ENCODE measurements around the gene SMAP1.

The SMAP1 gene

GRCh38 chr6:70819646-70820045, 152.0 kb downstream of the SMAP1 start:
- Histone ChIP-seq H2AFZ (ENCODE audit: low read depth, low read length) (no peak overlapping the region), H3K79me2 (ENCODE audit: insufficient read depth, low read length) (no peaks in the 10 kb centered on the region), H3K27me3 (ENCODE audit: insufficient read depth, low read length, poor library complexity) (no peaks in the 10 kb centered on the region), H3K4me1 (ENCODE audit: insufficient read depth, low read length) (no peaks in the 10 kb centered on the region), H4K20me1 (ENCODE audit: insufficient read depth, low read length) (no peaks in the 10 kb centered on the region), H3K36me3 (ENCODE audit: insufficient read depth, low read length) (no peaks in the 10 kb centered on the region), H3K9ac (ENCODE audit: low read depth, low read length) (no peak overlapping the region), H3K4me3 (ENCODE audit: low read depth in 1 of 2, low read length in 2 of 2) (no peak overlapping the region), H3K4me2 (ENCODE audit: insufficient read depth, low read length) (no peak overlapping the region), H3K27ac (ENCODE audit: low read length) (no peak overlapping the region), H3K9me3 (ENCODE audit: insufficient read depth, low read length, severe bottlenecking) (peaks cover 2% of the 10 kb centered on the region)
- DNase-seq (no peak), ATAC-seq (ENCODE audit: insufficient read depth, low read depth) (no peak)
- TF ChIP-seq EZH2 (IDR thresholded peaks at IDR 0.05; ENCODE audit: borderline replicate concordance, low read depth, low read length, severe bottlenecking): no peak
- TF ChIP-seq CTCF (IDR thresholded peaks at IDR 0.05; ENCODE audit: borderline replicate concordance, extremely low read depth, low read length, poor library complexity, severe bottlenecking): no peak

GRCh38 chr6:70820778-70821177, 153.1 kb downstream of the SMAP1 start:
- ATAC-seq (ENCODE audit: insufficient read depth, low read depth): no peak
- no peak overlapping the region for H2AFZ ChIP-seq (ENCODE audit: low read depth, low read length)
- H4K20me1 ChIP-seq (ENCODE audit: insufficient read depth, low read length): no peaks in the 10 kb centered on the region
- no peaks in the 10 kb centered on the region for H3K36me3 ChIP-seq (ENCODE audit: insufficient read depth, low read length)
- TF ChIP-seq EZH2 (IDR thresholded peaks at IDR 0.05; ENCODE audit: borderline replicate concordance, low read depth, low read length, severe bottlenecking): no peak
- no peaks in the 10 kb centered on the region for H3K79me2 ChIP-seq (ENCODE audit: insufficient read depth, low read length)
- no peak for DNase-seq
- H3K4me3 ChIP-seq (ENCODE audit: low read depth in 1 of 2, low read length in 2 of 2): no peak overlapping the region
- no peak overlapping the region for H3K4me2 ChIP-seq (ENCODE audit: insufficient read depth, low read length)
- no peak overlapping the region for H3K27ac ChIP-seq (ENCODE audit: low read length)
- H3K4me1 ChIP-seq (ENCODE audit: insufficient read depth, low read length): no peaks in the 10 kb centered on the region
- no peaks in the 10 kb centered on the region for H3K27me3 ChIP-seq (ENCODE audit: insufficient read depth, low read length, poor library complexity)
- H3K9me3 ChIP-seq (ENCODE audit: insufficient read depth, low read length, severe bottlenecking): peaks cover 2% of the 10 kb centered on the region
- H3K9ac ChIP-seq (ENCODE audit: low read depth, low read length): no peak overlapping the region

GRCh38 chr6:70821751-70822150, 154.1 kb downstream of the SMAP1 start:
- H3K4me1 ChIP-seq (ENCODE audit: insufficient read depth, low read length): no peaks in the 10 kb centered on the region
- no peak overlapping the region for H3K4me2 ChIP-seq (ENCODE audit: insufficient read depth, low read length)
- no peaks in the 10 kb centered on the region for H4K20me1 ChIP-seq (ENCODE audit: insufficient read depth, low read length)
- no peaks in the 10 kb centered on the region for H3K27me3 ChIP-seq (ENCODE audit: insufficient read depth, low read length, poor library complexity)
- DNase-seq (no peak), ATAC-seq (ENCODE audit: insufficient read depth, low read depth) (no peak)
- no peak overlapping the region for H3K9ac ChIP-seq (ENCODE audit: low read depth, low read length)
- H3K4me3 ChIP-seq (ENCODE audit: low read depth in 1 of 2, low read length in 2 of 2): no peak overlapping the region
- no peak for TF ChIP-seq CTCF (IDR thresholded peaks at IDR 0.05; ENCODE audit: borderline replicate concordance, extremely low read depth, low read length, poor library complexity, severe bottlenecking)
- no peak for TF ChIP-seq EZH2 (IDR thresholded peaks at IDR 0.05; ENCODE audit: borderline replicate concordance, low read depth, low read length, severe bottlenecking)
- H2AFZ ChIP-seq (ENCODE audit: low read depth, low read length): no peak overlapping the region
- peaks cover 2% of the 10 kb centered on the region for H3K9me3 ChIP-seq (ENCODE audit: insufficient read depth, low read length, severe bottlenecking)
- H3K27ac ChIP-seq (ENCODE audit: low read length): no peak overlapping the region
- H3K79me2 ChIP-seq (ENCODE audit: insufficient read depth, low read length): no peaks in the 10 kb centered on the region
- H3K36me3 ChIP-seq (ENCODE audit: insufficient read depth, low read length): no peaks in the 10 kb centered on the region

DNA sequence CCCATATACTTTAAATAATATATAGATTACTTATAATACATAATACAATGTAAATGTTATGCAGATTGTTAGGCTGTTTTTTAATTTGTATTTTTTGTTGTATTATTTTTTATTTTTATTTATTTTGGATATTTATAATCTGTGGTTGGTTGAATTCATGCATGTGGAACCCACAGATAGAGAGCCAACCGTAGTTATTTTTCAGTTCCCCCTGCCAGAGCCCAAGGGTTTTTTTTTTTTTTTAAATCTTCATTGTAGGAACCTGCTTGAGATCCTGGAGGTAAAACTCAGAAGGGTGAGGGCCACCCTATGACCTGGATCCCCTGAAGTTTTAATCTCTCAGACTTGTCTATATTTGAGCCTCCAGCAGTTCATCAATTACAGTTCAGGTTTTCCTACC, 156.0 kb downstream of the SMAP1 start:
- Histone ChIP-seq H3K79me2 (ENCODE audit: insufficient read depth, low read length) (no peaks in the 10 kb centered on the region), H3K27me3 (ENCODE audit: insufficient read depth, low read length, poor library complexity) (no peaks in the 10 kb centered on the region), H3K36me3 (ENCODE audit: insufficient read depth, low read length) (no peaks in the 10 kb centered on the region), H3K4me3 (ENCODE audit: low read depth in 1 of 2, low read length in 2 of 2) (no peak overlapping the region), H3K4me2 (ENCODE audit: insufficient read depth, low read length) (no peak overlapping the region), H3K4me1 (ENCODE audit: insufficient read depth, low read length) (no peaks in the 10 kb centered on the region), H2AFZ (ENCODE audit: low read depth, low read length) (no peak overlapping the region), H3K9ac (ENCODE audit: low read depth, low read length) (no peak overlapping the region), H3K27ac (ENCODE audit: low read length) (no peak overlapping the region), H4K20me1 (ENCODE audit: insufficient read depth, low read length) (no peaks in the 10 kb centered on the region), H3K9me3 (ENCODE audit: insufficient read depth, low read length, severe bottlenecking) (peaks cover 2% of the 10 kb centered on the region)
- DNase-seq: no peak
- TF ChIP-seq CTCF (IDR thresholded peaks at IDR 0.05; ENCODE audit: borderline replicate concordance, extremely low read depth, low read length, poor library complexity, severe bottlenecking) (no peak), EZH2 (IDR thresholded peaks at IDR 0.05; ENCODE audit: borderline replicate concordance, low read depth, low read length, severe bottlenecking) (no peak)
- ATAC-seq (ENCODE audit: insufficient read depth, low read depth): no peak

All from DND-41 (cell line).